NOMO-1 treated with DMSO at 0.1 percent for 48 hours (cell line): ENCODE results near the gene UBE2L6.
A peak's percentile ranks its signal among the peaks of the same experiment; 100 is the strongest.
"Not testable (repeated sequence)": the region's sequence is repeated elsewhere in the genome, so short reads cannot be mapped to it uniquely, and the experiment has no call there.

Experiments used
- DNase-seq: peaks from one replicate; lab custom pipeline; 2025; ENCODE audit not compliant: unreplicated experiment; lab: John Stamatoyannopoulos, UW

Gene UBE2L6

DNA sequence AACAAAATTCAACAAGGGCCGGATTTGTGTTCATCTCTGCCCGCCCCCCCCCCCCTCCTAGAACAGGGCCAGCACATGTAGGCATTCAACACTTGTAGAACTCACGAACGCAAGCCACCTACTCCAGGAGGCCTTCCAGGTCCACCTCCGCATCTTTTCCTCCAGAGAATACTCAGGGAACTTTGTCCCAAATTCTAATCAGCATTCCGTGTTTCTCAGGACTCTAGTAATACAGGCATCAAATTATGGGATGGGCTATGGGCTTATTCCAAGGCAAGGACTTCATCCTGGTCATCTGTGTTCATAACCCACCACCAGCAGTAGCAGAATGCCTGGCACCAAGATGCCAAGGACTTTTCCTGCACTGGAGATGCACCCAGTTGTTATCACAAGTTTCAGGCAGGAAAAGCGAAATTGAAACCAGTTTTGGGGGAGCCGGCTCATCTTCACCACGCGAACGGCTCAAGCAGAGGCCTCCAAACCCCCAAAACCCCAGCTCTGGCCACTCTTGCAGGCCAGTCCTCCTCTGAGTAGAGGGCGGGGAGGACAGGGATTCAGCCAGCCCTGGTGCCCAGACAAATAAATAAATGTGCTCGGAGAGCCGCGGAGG is 462 bp downstream of the UBE2L6 start:
- peak; percentile 5 for DNase-seq

DNA sequence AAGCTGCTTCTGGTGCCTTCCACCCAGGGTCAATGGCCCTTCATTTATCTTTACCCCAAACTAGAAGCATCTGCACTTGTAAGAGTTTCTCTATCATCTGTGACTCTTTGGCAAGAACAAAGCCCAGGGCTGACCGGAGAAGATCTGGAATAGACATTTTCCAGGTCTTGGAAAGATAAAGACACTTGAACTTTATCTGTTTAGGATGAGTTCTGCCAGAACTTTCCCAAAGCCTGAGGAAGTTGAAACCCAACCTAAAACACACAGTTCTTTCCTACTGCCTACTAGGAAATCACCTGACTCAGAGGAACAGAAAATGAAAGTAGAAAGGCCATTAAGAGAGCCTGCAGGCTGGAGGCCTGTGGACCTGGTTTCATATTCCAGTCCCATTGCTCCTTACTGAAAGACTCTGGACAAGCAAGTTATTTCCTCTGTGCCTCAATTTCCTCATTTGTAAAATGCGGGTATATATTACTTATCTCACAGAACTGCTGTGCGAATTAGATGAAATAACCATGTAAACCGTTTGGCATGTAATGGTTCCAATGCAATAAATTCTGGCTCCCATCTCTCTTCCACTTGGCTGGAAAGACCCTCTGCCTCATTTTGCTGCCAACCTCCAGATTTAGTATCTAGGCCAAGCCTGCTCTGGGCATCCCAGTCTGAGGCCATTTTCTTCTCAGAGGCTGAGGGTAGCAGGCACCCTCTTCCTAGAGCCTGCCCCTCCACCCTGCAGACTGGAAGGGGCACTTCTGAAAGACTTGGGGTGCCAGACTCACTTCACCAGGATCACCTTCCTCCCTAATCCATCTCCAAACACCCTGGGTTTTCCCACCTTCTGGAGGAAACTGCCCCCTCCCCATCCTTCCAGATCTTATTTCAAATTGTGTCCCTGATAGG is 1.2 kb downstream of the UBE2L6 start:
- peak; percentile 63 for DNase-seq

DNA sequence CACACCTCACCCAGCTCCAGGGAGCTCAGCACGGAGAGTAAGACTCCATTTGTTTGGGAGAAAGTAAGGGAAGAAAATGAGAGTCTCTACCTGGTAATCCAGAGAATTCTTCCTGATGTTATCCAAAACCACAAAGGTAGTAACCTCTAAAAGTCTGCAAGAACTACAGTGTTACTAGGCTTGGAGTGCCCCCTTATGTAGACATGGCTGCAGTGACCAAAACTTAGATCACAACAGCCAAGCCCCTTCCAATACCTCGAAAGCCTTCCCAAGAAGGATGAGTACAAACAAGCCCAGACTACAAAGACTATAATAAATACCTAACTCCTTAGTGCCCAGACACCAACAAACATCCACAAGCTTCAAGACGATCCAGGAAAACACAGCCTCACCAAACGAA is 4.9 kb downstream of the UBE2L6 start:
- DNase-seq: no peak

DNA sequence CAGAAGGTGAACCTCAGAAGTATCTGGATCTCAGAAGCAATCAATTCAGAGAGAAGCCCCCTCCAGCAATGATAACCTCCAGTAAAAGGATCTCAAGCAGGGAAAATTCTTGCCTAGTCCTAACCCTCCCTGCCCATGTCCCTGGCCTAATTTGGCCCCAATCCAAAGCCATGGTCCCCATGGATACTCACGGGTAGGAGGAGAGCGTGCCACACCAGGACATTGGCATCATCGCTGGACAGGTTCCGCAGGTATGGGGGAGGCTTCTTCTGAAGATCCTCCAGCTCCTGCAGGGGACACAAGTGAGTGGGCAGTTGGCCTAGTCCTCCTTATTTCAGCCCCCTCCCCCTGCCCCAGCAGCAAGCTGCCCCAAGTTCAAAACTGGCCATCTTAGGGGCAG is 7.3 kb downstream of the UBE2L6 start:
- no peak for DNase-seq

DNA sequence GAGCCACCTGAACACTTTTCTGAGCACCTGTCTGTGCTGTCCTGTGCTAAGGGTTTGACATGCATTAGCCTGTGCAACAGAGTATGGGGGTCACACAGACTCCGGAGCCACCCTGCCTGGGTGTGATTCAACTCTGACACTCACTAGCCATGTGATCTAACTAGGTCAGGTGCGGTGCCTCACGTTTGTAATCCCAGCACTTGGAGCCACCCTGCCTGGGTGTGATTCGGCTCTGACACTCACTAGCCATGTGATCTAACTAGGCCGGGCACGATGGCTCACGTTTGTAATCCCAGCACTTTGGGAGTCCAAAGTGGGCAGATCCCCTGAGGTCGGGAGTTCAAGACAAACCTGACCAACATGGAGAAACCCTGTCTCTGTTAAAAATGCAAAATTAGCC is 11.4 kb downstream of the UBE2L6 start:
- no peak for DNase-seq

DNA sequence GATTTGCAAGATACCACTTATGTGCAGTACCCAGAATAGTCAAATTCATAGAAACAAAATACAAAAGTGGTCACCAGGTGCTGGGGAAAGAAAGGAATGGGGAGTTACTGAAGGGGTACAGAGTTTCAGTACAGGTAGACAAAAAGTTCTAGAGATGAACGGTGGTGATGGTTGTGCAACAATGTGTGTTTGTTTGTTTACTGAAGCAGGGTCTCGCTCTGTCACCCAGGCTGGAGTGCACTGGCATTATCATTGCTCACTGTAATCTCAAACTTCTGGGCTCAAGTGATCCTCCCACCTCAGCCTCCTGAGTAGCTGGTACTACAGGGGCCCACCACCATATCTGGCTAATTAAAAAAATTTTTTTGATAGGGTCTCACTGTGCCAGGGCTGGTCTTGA is 12.1 kb downstream of the UBE2L6 start:
- no peak for DNase-seq

DNA sequence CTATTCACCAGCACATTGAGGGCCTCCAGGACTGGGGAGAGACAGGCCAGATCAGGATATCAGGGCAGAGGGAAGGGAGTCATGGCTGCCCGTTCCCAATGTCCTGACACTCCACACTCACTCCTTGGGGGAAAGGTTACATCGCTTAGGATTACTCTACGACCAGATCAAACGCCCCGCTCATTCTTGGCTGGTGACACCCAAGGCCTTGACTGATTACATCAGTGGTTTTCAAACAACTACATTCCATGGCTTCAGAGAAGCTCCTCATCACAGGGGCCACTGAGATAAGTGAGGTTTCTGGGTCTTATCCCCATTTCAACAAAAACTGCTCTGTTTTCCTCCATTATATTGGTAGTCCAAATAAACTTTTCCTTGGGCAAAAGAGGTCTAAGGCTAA is 15.0 kb downstream of the UBE2L6 start:
- no peak for DNase-seq

DNA sequence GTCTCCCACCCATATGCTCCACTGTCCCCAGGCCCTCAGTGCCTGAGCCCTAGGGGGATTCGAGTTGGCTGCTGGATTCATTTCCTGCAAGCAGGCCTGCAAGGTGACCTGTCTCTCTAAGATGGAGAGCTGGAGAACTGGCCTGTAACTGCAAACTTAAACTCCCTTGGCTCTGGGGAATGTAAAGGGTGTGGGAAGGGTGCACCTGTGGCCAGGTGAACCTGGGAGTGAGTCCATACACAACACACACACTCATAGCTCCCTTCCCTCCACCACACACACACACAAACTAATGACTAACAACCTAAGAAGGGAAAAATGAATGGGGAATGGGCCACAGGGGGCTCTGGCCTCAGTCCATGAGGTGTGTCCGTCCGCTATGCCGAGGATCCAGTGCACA is 15.5 kb downstream of the UBE2L6 start:
- DNase-seq: no peak

DNA sequence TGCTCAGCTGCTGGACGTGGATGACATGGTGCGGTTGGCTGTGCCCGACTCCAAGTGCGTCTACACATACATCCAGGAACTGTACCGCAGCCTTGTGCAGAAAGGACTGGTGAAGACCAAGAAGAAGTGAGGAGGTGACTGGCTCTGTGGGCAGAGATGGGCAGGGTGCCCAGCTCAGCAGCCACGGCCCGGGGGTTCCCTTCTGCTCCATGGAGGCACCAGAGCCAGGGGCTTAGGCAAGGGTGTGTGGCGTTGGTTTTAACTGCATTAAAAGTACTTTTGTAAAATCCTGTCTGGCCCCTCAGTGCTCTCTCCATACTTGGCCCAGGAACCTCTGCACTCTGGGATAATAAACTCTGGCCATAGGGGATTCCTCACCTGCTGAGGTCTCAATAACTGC is 17.5 kb downstream of the UBE2L6 start:
- no peak for DNase-seq

DNA sequence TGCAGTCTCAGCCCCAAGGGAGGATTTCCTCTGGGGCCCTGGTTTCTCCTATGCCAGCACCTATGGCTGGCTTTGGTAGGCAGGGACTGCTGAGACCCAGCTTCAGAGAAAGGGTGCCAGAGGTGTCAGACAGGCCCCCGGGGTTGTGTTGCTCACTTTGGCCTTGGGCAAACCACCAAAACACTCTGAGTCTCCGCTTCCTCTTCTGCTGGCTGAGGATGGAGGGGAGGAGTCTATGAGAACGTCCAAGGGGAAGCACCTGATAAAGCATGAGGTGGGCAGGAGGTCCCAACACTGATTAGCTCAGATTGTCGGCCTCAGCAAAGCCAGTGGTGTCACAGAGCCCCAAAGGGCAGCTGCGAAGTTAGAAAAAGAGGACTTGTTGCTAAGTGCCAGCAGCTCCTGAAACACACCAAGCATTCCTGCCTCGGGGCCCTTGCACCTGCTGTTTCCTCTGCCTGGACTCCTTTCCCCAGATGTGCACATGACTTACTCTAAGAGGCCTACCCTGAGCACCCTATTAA is 19.6 kb downstream of the UBE2L6 start:
- peak; percentile 6 for DNase-seq

DNA sequence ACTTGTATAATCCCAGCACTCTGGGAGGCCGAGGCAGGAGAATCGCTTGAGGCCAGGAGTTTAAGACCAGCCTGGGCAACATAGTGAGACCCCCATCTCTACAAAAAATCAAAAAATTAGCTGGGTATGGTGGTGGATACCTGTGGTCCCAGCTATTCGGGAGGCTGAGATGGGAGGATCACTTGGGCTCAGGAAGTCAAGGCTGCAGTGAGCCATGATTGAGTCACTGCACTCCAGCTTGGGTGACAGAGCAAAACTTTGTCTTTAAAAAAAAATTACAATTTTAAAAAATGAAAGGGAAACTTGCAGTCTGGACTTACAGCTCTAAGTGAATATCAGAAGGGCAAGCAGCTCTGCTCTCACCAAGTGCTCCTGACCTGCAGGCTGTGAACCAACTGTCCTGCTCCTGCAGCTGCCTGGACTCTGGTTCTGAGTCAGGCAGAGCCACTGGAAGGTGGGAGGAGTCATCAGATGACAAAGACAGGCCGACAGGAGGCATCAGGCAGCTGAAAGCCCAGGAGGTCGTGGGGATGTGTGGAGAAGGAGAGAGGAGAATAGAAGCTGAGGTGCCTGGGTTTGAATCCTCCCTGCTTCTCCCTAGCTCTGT is 20.5 kb downstream of the UBE2L6 start:
- DNase-seq: no peak

DNA sequence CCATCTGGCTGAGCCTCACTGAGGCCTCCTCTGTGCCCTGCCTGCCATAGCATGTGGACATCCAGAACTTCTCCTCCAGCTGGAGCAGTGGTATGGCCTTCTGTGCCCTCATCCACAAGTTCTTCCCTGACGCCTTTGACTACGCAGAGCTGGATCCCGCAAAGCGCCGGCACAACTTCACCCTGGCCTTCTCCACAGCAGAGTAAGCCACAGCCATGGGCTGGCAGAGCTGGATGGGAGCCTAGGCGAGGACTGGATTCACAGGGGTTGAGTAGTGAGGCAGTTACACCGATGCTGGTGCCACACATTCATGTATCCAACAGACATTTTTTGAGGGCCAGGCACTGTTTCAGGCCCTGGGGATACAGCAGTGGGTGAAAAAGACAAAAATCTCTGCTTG is 21.0 kb downstream of the UBE2L6 start:
- DNase-seq: no peak

DNA sequence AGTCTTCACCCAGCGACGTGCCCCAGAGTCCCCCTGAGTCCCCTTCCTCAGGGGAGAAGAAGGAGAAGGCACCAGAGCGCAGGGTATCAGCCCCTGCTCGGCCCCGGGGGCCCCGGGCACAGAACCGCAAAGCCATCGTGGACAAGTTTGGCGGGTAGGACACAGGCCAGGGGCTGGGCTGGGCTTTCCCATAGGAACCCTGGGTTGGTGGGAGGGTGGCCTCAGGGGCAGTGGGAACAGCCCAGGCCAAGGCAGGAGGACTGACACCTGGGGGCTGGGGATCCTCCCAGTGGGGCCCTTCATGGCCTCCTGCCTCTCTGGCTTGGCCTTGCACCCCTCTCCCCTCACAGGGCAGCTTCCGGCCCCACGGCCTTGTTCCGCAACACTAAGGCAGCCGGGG is 21.6 kb downstream of the UBE2L6 start:
- no peak for DNase-seq

DNA sequence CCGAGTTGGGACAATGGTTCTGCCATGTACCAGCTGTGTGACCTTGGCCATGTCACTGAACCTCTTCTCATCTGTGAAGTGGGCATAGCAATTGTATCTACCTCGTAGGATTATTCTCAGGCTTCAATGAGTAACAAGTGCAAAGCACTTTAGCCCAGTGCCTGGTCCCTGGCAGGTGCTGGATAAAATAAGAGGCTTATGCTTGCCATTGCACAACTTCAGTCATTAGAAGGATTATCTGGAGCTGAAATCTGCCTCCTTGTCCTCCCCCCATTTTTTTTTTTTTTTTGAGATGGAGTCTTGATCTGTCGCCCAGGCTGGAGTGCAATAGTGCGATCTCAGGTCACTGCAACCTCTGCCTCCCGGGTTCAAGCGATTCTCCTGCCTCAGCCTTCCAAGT is 22.9 kb downstream of the UBE2L6 start:
- DNase-seq: no peak

DNA sequence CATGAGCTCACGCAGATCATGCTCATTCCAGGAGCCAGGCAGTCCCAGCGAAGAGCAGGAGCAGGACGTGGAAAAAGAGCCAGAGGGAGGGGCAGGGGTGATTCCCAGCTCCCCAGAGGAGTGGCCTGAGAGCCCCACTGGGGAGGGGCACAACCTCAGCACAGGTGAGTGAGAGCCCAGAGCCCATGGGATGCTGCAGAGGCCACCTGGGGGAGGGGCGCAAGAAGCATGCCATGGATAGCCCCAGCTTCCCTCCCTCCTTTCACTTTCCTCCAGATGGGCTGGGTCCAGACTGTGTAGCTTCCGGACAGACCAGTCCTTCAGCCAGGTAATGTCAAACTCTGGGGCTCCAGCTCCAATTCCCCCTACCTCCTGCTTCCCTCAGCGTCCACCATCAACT is 23.9 kb downstream of the UBE2L6 start:
- no peak for DNase-seq

DNA sequence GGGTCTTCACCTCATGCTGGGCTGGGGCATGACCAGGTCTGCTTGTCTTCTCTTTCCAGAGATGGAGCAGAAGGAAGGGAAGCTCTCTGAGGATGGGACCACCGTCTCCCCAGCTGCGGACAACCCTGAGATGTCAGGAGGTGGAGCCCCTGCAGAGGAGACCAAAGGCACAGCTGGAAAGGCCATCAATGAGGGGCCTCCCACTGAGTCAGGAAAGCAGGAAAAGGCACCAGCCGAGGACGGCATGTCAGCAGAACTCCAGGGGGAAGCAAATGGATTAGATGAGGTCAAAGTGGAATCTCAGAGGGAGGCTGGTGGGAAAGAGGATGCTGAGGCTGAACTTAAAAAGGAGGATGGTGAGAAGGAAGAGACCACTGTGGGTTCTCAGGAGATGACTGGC is 24.9 kb downstream of the UBE2L6 start:
- no peak for DNase-seq

DNA sequence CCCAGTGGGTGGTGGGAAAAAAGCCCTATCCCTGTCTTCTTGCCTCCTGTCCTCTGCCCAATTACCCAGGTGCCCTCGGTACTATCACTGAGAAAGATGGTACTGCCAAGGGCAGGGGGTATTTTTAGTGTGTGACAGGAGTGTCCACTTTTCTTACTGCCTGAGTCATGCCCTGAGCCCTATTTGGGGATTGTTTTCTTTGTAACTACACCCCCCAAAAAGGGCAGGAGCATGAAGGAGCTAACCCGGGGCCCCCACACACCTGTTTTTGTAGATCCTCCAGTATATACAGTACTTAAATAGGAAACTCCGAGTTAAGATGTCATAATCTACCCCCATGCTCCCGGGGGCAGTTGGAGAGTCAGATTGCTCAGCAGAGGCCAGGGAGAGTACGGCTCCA is 26.3 kb downstream of the UBE2L6 start:
- no peak for DNase-seq

DNA sequence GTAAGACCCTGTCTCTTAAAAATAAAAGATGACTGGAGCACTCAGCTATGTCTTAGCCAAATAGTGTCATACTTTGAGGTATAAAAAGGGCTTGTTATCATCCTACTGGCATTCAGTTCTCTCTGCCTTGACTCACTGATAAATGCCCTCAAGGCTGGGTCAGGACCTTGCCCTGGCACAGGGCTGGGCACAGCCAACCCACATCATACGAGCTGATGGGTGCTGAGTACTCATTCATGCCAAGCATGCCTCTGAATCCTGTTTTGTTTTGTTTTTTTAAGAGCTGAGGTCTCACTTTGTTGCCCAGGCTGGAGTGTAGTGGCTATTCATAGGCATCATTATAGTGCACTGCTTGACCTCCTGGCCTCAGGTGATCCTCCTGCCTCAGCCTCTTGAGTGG is 28.1 kb downstream of the UBE2L6 start:
- no peak for DNase-seq

DNA sequence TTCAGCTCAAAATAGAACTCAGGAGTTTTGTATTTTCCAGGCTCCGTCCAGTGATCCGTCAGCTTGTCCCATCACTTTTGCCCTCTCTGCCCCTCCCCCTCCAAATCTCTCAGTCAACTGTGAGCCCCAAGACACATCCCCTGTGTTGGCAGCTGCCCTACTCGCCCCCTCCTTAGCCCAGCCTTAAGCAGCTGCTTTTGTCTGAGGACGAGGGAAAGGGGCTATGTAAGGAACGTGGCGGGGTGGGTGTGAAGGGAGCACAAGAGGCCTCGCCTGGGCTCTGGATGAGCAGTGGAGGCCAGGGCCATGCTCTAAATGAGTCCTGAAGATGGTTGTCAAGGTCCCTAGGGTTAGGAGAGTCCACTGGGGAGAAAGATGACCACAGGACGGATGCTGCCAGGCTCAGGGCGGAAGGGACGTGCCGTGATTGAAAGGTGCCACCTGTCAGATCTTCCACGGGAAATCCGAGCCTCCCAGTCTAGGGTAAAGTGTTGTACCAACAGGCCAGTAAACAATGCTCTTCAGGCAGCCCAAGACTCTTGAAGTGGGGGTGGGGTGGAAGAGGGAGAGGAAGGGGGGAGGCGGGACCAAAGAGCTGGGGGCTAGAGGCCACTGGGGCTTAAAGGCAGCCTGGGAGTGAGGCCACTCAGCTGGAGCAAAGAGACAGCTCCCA is 30.4 kb downstream of the UBE2L6 start, which contains the start of gene SMTNL1:
SMTNL1 (plus strand) TSS at position 649 of the 673 bp plus-strand sequence. CDS start 5,048 bp downstream, outside the sequence.
- DNase-seq: no peak

DNA sequence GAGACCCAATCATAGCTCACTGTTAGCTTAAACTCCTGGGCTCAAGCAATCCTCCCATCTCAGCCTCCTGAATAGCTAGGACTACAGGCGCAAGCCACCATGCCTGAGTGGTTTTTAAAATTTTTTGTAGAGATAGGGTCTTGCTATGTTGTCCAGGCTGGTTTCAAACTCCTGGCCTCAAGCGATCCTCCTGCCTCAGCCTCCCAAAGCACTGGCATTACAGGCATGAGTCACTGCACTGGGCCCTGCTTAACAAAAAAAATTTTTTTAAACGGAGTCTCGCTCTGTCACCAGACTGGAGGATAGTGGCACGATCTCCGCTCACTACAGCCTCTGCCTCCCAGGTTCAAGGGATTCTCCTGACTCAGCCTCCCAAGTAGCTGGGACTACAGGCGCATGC is 33.0 kb downstream of the UBE2L6 start:
- DNase-seq: not testable (repeated sequence)
